ENCODE results near the gene SCTR. TPM values are rescaled to one million over a fixed set of nuclear protein-coding genes. Genes with fewer than 3 reads are reported as not detected.
A peak's percentile ranks its signal among the peaks of the same experiment; 100 is the strongest.

Gene SCTR
- total and polyA plus RNA-seq, 2 of the 13 experiments (the other 11 are each of a cell fraction or from before 2014, with no cell fraction given) = not detected

GRCh38 chr2:119487434-119488244 lies 36.6 kb downstream of the SCTR start (continued):
- TF ChIP-seq PAXIP1 (CRISPR knock-in tag; conservative IDR thresholded peaks at IDR 0.05) (peak; percentile 96), ZNF746 (CRISPR knock-in tag; IDR thresholded peaks at IDR 0.05) (peak; percentile 79; the same call in 1 of the 2 replicates), ISX (CRISPR knock-in tag; conservative IDR thresholded peaks at IDR 0.05) (no peak), SP140L (CRISPR knock-in tag; IDR thresholded peaks at IDR 0.05; ENCODE audit: borderline replicate concordance) (0 out of 2 replicates have a peak, but pooled peaks have one; percentile 20), NKX3-1 (CRISPR knock-in tag; IDR thresholded peaks at IDR 0.05) (peak; percentile 78; the same call in 1 of the 2 replicates), FOXM1 (CRISPR knock-in tag; IDR thresholded peaks at IDR 0.05) (no peak), STAG1 (CRISPR knock-in tag; IDR thresholded peaks at IDR 0.05) (no peak), LCORL (IDR thresholded peaks at IDR 0.05) (no peak), LCORL (CRISPR knock-in tag; IDR thresholded peaks at IDR 0.05) (peak; percentile 87), ARID2 (CRISPR knock-in tag; IDR thresholded peaks at IDR 0.05; ENCODE audit: borderline replicate concordance) (0 out of 2 replicates have a peak, but pooled peaks have one; percentile 50), ZBTB7A (CRISPR knock-in tag; IDR thresholded peaks at IDR 0.05) (no peak), ZSCAN30 (CRISPR knock-in tag; IDR thresholded peaks at IDR 0.05) (no peak), SETDB1 (CRISPR knock-in tag; IDR thresholded peaks at IDR 0.05; ENCODE audit: borderline replicate concordance) (no peak), CEBPG (CRISPR knock-in tag; IDR thresholded peaks at IDR 0.05) (no peak; the same call in 1 of the 2 replicates), RAD51 (IDR thresholded peaks at IDR 0.05; ENCODE audit: borderline replicate concordance) (no peak), ZFP36L1 (CRISPR knock-in tag; IDR thresholded peaks at IDR 0.05) (no peak), ZNF878 (CRISPR knock-in tag; IDR thresholded peaks at IDR 0.05) (no peak; the same call in 1 of the 2 replicates), FOSL2 (CRISPR knock-in tag; IDR thresholded peaks at IDR 0.05) (peak; percentile 54; the same call in 1 of the 2 replicates), ZNF136 (CRISPR knock-in tag; IDR thresholded peaks at IDR 0.05; ENCODE audit: low read depth) (no peak)
- TF ChIP-seq, protein P1, sequence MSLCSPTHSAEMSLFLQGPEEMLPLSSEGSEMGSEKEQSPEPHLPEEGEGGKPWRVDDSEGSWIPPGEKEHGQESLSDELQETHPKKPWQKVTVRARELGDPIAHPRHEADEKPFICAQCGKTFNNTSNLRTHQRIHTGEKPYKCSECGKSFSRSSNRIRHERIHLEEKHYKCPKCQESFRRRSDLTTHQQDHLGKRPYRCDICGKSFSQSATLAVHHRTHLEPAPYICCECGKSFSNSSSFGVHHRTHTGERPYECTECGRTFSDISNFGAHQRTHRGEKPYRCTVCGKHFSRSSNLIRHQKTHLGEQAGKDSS (CRISPR knock-in tag; IDR thresholded peaks at IDR 0.05; ENCODE audit: borderline replicate concordance, low read depth) = peak; percentile 12; the same call in 1 of the 2 replicates
- TF ChIP-seq, protein P2, sequence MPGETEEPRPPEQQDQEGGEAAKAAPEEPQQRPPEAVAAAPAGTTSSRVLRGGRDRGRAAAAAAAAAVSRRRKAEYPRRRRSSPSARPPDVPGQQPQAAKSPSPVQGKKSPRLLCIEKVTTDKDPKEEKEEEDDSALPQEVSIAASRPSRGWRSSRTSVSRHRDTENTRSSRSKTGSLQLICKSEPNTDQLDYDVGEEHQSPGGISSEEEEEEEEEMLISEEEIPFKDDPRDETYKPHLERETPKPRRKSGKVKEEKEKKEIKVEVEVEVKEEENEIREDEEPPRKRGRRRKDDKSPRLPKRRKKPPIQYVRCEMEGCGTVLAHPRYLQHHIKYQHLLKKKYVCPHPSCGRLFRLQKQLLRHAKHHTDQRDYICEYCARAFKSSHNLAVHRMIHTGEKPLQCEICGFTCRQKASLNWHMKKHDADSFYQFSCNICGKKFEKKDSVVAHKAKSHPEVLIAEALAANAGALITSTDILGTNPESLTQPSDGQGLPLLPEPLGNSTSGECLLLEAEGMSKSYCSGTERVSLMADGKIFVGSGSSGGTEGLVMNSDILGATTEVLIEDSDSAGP (CRISPR knock-in tag; IDR thresholded peaks at IDR 0.05; ENCODE audit: borderline replicate concordance) = peak; percentile 48; the same call in 1 of the 2 replicates
